Measurements from ENCODE around the gene B4GALNT4.

Gene B4GALNT4

DNA sequence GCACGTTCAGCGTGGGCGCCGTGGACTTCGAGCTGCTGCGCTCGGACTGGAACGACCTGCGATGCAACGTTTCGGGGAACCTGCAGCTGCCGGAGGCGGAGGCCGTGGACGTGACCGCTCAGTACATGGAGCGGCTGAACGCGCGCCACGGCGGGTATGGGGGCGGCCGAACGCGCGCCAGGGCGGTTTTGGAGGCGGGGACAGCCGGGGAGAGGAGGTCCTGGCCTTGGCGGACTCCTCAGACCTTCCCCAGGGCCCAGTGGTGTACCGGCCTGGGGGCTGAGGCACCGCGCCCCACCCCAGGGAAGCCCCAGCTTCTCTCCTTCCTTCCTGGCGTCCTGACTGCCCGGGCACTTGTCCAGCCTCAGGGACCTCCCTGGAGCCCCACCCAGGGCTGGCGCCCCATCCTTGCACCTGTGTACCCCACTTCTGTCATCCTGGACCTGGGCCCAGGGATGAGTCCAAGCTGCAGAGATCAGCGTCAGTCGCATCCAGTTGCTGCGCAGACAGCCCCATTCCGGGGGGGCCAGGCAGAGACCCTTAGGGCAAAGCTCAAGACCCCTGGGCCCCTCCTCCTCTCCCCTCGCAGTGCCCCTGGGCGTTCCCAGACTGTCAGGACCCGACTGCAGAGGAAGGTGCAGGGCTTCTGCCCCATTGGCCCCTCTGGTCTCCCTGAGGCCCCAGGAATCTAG lies 8.0 kb downstream of the B4GALNT4 start:
- no peaks in the 10 kb centered on the region for H3K9me3 Mint-ChIP-seq
- H3K36me3 Mint-ChIP-seq (ENCODE audit: low read depth), result peaks cover 45% of the 10 kb centered on the region
- H3K27me3 Mint-ChIP-seq (ENCODE audit: low read depth), result no peaks in the 10 kb centered on the region
- H3K27ac Mint-ChIP-seq, result no peak overlapping the region
- H3K4me3 Mint-ChIP-seq, result no peak overlapping the region
- H3K4me1 Mint-ChIP-seq, result no peaks in the 10 kb centered on the region
- TF ChIP-seq, protein P1, sequence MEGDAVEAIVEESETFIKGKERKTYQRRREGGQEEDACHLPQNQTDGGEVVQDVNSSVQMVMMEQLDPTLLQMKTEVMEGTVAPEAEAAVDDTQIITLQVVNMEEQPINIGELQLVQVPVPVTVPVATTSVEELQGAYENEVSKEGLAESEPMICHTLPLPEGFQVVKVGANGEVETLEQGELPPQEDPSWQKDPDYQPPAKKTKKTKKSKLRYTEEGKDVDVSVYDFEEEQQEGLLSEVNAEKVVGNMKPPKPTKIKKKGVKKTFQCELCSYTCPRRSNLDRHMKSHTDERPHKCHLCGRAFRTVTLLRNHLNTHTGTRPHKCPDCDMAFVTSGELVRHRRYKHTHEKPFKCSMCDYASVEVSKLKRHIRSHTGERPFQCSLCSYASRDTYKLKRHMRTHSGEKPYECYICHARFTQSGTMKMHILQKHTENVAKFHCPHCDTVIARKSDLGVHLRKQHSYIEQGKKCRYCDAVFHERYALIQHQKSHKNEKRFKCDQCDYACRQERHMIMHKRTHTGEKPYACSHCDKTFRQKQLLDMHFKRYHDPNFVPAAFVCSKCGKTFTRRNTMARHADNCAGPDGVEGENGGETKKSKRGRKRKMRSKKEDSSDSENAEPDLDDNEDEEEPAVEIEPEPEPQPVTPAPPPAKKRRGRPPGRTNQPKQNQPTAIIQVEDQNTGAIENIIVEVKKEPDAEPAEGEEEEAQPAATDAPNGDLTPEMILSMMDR (IDR thresholded peaks at IDR 0.05; ENCODE audit: unreplicated experiment in 3 of 3), result no peak

- TF ChIP-seq, protein P1 (IDR thresholded peaks at IDR 0.05; ENCODE audit: unreplicated experiment in 3 of 3), result no peak
- Mint-ChIP-seq H3K27ac (no peak overlapping the region), H3K4me1 (no peaks in the 10 kb centered on the region), H3K9me3 (no peaks in the 10 kb centered on the region), H3K4me3 (no peak overlapping the region), H3K36me3 (ENCODE audit: low read depth) (peaks cover 45% of the 10 kb centered on the region), H3K27me3 (ENCODE audit: low read depth) (peaks cover 1% of the 10 kb centered on the region)
Measured at GRCh38 chr11:377883-378500, 8.7 kb downstream of the B4GALNT4 start.

DNA sequence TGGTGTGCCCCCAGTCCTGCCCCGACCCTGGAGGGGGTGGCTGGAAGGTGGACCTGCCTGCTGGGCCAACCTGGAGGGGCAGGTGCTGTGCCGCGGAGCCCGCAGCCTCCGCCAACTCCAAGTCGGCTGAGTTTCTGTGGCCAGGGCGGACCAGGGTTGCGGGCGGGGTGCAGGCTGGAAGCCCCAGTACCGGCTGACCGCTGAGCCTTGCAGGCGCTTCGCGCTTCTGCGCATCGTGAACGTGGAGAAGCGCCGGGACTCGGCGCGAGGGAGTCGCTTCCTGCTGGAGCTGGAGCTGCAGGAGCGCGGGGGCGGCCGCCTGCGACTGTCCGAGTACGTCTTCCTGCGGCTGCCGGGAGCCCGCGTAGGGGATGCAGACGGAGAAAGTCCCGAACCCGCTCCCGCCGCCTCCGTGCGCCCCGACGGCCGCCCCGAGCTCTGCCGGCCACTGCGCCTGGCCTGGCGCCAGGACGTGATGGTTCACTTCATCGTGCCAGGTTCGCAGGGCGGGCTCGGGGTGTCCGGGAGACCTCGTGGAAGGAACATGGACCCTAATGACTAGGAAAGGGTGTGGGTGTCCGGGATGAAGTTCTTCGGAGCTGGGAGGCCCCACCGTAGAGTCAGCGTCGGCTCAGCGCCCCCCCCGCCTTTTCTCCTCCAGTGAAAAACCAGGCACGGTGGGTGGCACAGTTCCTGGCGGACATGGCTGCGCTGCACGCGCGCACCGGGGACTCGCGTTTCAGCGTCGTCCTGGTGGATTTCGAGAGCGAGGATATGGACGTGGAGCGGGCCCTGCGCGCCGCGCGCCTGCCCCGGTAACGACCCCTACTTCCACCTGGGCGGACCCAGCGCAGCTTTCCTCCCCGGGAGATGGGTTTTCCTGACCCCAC lies 10.2 kb downstream of the B4GALNT4 start:
- TF ChIP-seq, protein P1 (IDR thresholded peaks at IDR 0.05; ENCODE audit: unreplicated experiment in 3 of 3), result no peak
- H3K36me3 Mint-ChIP-seq (ENCODE audit: low read depth), result peaks cover 39% of the 10 kb centered on the region

GRCh38 chr11:380095-380480 lies 10.8 kb downstream of the B4GALNT4 start:
- H3K27me3 Mint-ChIP-seq (ENCODE audit: low read depth), result peaks cover 9% of the 10 kb centered on the region
- no peak overlapping the region for H3K4me3 Mint-ChIP-seq
- H3K36me3 Mint-ChIP-seq (ENCODE audit: low read depth), result peaks cover 39% of the 10 kb centered on the region
- H3K27ac Mint-ChIP-seq, result no peak overlapping the region
- TF ChIP-seq, protein P1 (IDR thresholded peaks at IDR 0.05; ENCODE audit: unreplicated experiment in 3 of 3), result no peak
- no peaks in the 10 kb centered on the region for H3K9me3 Mint-ChIP-seq
- no peaks in the 10 kb centered on the region for H3K4me1 Mint-ChIP-seq

More for the DNA sequence above, 10.2 kb downstream of the B4GALNT4 start:
- H3K4me3 Mint-ChIP-seq, result no peak overlapping the region
- H3K27me3 Mint-ChIP-seq (ENCODE audit: low read depth), result peaks cover 9% of the 10 kb centered on the region
- no peaks in the 10 kb centered on the region for H3K4me1 Mint-ChIP-seq
- H3K27ac Mint-ChIP-seq, result no peak overlapping the region
- H3K9me3 Mint-ChIP-seq, result no peaks in the 10 kb centered on the region

DNA sequence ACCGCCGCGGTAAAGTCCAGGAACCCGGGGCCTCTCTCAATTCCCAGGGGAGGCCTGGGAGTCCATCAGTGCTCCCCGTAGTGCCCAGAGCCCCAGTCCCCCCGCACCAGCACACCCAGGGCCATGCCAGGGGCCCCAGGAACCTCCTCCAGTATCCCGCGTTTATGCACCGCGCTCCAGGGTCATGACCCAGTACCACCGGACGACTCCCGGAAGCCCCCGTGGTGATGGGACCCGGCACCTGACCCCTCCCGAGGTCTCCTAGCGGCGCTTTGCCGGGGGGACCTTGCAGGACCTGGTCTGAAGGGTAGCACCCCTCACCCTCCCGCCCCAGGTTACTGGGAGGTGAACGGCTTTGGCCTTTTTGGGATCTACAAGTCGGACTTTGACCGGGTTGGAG lies 11.2 kb downstream of the B4GALNT4 start:
- Mint-ChIP-seq H3K27ac (no peak overlapping the region), H3K27me3 (ENCODE audit: low read depth) (peaks cover 9% of the 10 kb centered on the region), H3K36me3 (ENCODE audit: low read depth) (peaks cover 36% of the 10 kb centered on the region), H3K4me1 (no peaks in the 10 kb centered on the region), H3K9me3 (no peaks in the 10 kb centered on the region), H3K4me3 (no peak overlapping the region)
- TF ChIP-seq, protein P1 (IDR thresholded peaks at IDR 0.05; ENCODE audit: unreplicated experiment in 3 of 3), result no peak
